ENCODE results near the gene PPP6R2.

DNA sequence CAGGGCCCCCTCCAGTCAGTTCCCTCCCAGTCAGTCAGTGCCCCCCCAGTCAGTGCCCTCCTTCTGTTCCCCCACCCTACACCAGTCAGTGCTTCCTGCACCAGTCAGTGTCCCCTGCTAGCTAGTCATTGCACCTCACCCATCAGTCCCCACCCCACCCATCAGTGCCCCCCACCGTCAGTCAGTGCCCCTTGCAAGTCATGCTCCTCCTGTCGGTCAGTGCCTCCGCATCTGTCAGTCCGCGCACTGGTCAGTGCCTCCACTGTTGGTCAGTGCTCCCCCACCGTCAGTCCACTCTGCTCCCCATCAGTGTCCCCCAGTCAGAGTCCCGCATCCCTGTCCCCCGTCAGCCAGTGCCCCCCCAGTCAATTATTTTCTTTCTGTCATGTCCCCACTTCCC is 3.3 kb downstream of the PPP6R2 start:
- TF ChIP-seq CTCF (IDR thresholded peaks at IDR 0.05) (no peak), POLR2A (IDR thresholded peaks at IDR 0.05) (no peak)
